ENCODE measurements around the gene NELFA. TPM values are rescaled to one million over a fixed set of nuclear protein-coding genes. Genes with fewer than 3 reads are reported as not detected.

NELFA gene
- total and polyA plus RNA-seq, 10 of the 15 experiments (the other 5 are each of a cell fraction or from before 2014, with no cell fraction given): 0.39 to 38.6 (median 16.7) TPM

DNA sequence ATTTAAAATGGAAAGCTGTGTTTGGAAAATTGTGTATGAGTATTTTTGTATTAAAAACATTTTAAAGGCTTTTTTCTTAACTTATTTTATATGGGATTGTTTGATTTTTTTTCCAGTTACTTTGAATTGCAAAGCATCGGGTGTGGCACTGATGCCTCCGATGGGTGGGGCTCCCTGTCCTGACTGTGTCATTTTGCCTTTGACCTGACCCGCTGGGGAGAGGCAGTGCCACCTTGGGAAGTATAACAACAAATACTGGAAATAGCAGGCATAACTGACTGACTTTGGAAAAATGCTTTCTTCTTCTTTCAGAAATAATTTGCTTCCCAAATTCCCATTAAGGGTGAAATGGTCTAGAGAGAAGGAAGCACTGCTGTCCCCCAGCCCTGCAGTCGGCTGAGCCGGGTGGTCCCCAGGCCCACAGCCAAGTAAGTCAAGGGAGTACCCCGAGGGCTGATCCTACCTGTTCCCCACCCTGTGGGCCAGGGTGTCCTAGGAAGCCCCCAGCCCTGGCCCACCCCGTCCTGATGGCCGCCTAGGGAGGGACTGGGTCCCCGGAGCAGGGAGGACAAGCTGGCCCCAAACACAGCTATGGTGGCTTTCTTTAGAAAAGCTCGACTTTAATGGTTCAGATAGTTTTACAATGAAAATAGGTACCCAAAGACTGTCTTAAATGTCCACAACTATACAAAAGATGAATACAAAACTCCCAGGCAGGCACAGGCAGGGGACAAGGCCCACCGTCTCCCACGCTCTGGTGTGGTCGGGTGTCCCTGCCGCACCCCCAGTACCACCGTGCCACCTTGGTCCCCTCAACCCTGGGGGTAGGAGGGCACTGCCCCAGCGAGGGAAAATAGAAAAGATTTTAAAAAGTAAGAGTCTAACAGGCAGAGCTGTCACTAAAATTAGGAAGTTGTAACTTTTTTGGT lies 26.4 kb downstream of the NELFA start:
- no peaks in the 10 kb centered on the region for H3K79me2 ChIP-seq (ENCODE audit: control insufficient read depth, insufficient read depth, low read length)
- SMC1A ChIA-PET (ENCODE audit: uncharacterized antibody, unreplicated experiment): no interaction called here
- no peak overlapping the region for H2AFZ ChIP-seq (ENCODE audit: control insufficient read depth, low read depth, low read length)
- no peak for FAIRE-seq
- ATAC-seq: no peak
- H3K4me2 ChIP-seq (ENCODE audit: control insufficient read depth, insufficient read depth): no peak overlapping the region
- RAD21 ChIA-PET (ENCODE audit: unreplicated experiment): no interaction called here
- no peak overlapping the region for H3K27ac ChIP-seq (ENCODE audit: control insufficient read depth, insufficient read depth)
- intact Hi-C loops (cut with micrococcal nuclease; ENCODE audit: unreplicated experiment) (no loop called here), in situ Hi-C loops (cut with MboI) (no loop called here)
- H3K4me3 ChIP-seq: no peak overlapping the region
- no peaks in the 10 kb centered on the region for H3K27me3 ChIP-seq (replicated peaks in 1 of 2; ENCODE audit: control insufficient read depth in 2 of 2, insufficient read depth in 2 of 2, low read length in 1 of 2)
- TF ChIP-seq MEF2B (IDR thresholded peaks at IDR 0.05; ENCODE audit: partially characterized antibody, poor library complexity, severe bottlenecking) (no peak), RCOR1 (conservative IDR thresholded peaks at IDR 0.05; ENCODE audit: low read depth, low read length) (no peak), SMARCA5 (IDR thresholded peaks at IDR 0.05) (no peak), ASH2L (IDR thresholded peaks at IDR 0.05; ENCODE audit: borderline replicate concordance, low read depth) (no peak), RBBP5 (conservative IDR thresholded peaks at IDR 0.05) (no peak), CBX5 (IDR thresholded peaks at IDR 0.05; ENCODE audit: low read depth) (no peak), STAT3 (IDR thresholded peaks at IDR 0.05; ENCODE audit: low read depth, low read length) (no peak), NR2C1 (IDR thresholded peaks at IDR 0.05) (no peak)
- CTCF ChIA-PET: no interaction called here
- no peak overlapping the region for H3K9ac ChIP-seq (ENCODE audit: control insufficient read depth, insufficient read depth, low read length)
- peaks cover 12 to 56% of the 10 kb centered on the region in 2 experiments; a peak in 3 of 4 replicates for H3K36me3 ChIP-seq (ENCODE audit: control insufficient read depth in 2 of 2, insufficient read depth in 2 of 2, low read length in 1 of 2)
- H3K4me1 ChIP-seq (ENCODE audit: control insufficient read depth, insufficient read depth, low read length): no peaks in the 10 kb centered on the region
- WGBS (ENCODE audit: insufficient coverage, insufficient replicate concordance, low lambda C conversion rate, missing lambda C conversion rate): 92% methylated on average over 16 of the region's 16 CpGs
- DNase-seq (ENCODE audit: low read depth, low spot score): no peak
- H4K20me1 ChIP-seq (ENCODE audit: control insufficient read depth, insufficient read depth): no peaks in the 10 kb centered on the region
- POLR2A ChIA-PET: no interaction called here
- H3K9me3 ChIP-seq (replicated peaks; ENCODE audit: control insufficient read depth, insufficient read depth, low read length): no peaks in the 10 kb centered on the region
- BruUV-seq (replicated peaks): no TSS peak

Data from GM12878 (cell line).